T-helper 22 cell (primary cell): ENCODE measurements around the gene CSAG3.
"Not testable (repeated sequence)": the region's sequence is repeated elsewhere in the genome, so short reads cannot be mapped to it uniquely, and the experiment has no call there.

ENCODE experiments used
- DNase-seq: peaks from one replicate; pipeline ENCODE4 v3.0.0-alpha.2; 2020; ENCODE audit warnings: low read depth

CSAG3 gene

DNA sequence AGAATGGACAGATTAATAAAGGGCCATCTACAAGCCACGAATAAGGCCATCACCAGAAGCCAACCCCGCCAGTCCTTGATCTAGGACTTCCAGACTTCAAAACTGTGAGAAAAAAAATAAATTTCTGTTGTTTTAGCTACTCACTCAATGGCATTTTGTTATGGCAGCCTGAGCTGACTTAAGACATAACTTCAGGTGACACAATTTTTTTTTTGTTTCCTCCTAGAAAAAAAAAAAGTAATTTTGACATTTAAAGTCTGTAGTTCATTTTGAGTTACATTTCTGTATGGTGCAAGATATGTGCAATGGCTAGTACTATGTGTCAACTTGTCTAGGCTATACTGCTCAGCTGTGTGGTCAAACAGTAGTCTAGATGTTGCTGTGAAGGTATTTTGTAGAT is at the start of gene CSAG3:
Gene CSAG3, plus strand, starts transcription at position 301 of the 400 bp plus-strand sequence.
- not testable (repeated sequence) for DNase-seq

DNA sequence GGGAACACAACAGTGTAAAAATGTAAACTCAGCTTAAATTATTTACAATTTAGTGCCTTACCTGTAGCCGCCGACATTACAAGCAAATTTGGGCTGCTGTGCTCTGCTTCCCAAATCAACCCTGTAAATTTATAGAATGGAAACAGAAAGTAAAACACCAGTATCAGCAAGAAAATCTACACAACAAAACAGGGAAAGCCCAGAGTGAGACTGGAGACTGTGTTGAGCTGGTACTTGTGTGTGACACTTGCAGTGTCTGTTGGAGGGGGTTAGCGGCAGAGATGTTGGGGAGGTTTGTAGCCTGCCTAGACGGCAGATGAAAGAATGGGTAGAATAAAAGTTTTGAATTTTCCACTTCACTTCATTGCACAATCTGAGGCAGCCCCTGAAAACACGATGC is 45.8 kb upstream of the CSAG3 start:
- not testable (repeated sequence) for DNase-seq

DNA sequence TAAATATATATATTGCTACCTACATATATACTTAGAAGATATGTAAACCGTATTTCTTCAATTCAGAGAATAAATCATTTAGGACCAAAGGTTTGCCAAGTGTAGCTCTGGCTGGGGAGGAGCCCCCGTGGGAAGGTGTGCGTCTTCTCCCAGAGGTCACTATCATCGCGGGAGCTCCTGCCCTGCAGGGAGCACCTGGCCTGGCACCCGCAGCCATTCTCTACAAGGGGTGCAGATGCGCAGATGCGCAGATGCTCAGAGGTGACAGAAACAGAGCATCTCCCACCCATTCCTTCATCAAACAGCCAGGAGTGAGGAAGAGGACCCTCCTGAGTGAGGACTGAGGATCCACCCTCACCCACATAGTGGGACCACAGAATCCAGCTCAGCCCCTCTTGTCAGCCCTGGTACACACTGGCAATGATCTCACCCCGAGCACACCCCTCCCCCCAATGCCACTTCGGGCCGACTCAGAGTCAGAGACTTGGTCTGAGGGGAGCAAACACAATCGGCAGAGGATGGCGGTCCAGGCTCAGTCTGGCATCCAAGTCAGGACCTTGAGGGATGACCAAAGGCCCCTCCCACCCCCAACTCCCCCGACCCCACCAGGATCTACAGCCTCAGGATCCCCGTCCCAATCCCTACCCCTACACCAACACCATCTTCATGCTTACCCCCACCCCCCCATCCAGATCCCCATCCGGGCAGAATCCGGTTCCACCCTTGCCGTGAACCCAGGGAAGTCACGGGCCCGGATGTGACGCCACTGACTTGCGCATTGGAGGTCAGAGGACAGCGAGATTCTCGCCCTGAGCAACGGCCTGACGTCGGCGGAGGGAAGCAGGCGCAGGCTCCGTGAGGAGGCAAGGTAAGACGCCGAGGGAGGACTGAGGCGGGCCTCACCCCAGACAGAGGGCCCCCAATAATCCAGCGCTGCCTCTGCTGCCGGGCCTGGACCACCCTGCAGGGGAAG is 44.9 kb upstream of the CSAG3 start, which contains the start of gene MAGEA2B:
Gene MAGEA2B, plus strand, starts transcription at position 814 of the 973 bp plus-strand sequence. CDS start 2,479 bp downstream, outside the sequence.
- DNase-seq = not testable (repeated sequence)

DNA sequence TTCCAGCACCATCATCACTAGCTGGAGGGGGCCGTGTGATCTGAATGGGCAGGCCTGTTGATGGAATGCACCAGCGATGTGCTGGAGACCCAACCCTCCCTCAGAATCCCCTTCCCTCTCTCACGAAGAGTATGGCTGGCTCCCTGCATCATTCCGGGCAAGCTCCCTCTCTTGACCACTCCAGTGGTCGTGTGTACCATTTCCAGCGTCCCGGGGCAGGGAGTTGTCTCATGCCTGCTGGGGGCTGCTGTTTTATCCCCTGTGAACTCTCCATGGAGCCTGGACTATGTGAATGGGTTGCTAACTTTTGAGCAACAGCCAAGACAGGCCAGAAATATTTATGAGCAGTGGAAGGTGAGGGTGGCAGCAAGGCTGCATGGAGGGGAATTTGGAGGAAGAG is 33.6 kb upstream of the CSAG3 start:
- DNase-seq = no peak

DNA sequence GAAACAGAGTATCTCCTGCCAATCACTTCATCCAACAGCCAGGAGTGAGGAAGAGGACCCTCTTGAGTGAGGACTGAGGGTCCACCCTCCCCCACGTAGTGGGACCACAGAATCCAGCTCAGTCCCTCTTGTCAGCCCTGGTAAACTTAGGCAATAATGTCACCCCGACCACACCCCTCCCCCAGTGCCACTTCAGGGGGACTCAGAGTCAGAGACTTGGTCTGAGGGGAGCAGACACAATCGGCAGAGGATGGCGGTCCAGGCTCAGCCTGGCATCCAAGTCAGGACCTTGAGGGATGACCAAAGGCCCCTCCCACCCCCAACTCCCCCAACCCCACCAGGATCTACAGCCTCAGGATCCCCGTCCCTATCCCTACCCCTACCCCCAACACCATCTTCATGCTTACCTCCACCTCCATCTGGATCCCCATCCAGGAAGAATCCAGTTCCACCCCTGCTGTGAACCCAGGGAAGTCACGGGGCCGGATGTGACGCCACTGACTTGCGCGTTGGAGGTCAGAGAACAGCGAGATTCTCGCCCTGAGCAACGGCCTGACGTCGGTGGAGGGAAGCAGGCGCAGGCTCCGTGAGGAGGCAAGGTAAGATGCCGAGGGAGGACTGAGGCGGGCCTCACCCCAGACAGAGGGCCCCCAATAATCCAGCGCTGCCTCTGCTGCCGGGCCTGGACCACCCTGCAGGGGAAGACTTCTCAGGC is 25.6 kb upstream of the CSAG3 start, which contains the start of the genes CSAG1 and MAGEA12:
Gene CSAG1, minus strand, starts transcription at position 461 of the 715 bp plus-strand sequence. CDS start 1,261 bp downstream, outside the sequence.
Gene MAGEA12, plus strand, starts transcription at position 497 of the 715 bp plus-strand sequence. CDS start 2,405 bp downstream, outside the sequence.
- DNase-seq = no peak

DNA sequence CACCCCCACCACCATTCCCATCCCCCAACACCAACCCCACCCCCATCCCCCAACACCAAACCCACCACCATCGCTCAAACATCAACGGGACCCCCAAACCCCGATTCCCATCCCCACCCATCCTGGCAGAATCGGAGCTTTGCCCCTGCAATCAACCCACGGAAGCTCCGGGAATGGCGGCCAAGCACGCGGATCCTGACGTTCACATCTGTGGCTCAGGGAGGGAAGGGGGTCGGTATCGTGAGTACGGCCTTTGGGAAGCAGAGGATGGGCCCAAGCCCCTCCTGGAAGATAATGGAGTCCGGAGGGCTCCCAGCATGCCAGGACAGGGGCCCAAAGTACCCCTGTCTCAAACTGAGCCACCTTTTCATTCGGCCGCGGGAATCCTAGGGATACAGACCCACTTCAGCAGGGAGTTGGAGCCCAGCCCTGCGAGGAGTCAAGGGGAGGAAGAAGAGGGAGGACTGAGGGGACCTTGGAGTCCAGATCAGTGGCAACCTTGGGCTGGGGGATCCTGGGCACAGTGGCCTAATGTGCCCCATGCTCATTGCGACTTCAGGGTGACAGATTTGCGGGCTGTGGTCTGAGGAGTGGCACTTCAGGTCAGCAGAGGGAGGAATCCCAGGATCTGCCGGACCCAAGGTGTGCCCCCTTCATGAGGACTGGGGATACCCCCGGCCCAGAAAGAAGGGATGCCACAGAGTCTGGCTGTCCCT is 24.7 kb upstream of the CSAG3 start:
- not testable (repeated sequence) for DNase-seq

DNA sequence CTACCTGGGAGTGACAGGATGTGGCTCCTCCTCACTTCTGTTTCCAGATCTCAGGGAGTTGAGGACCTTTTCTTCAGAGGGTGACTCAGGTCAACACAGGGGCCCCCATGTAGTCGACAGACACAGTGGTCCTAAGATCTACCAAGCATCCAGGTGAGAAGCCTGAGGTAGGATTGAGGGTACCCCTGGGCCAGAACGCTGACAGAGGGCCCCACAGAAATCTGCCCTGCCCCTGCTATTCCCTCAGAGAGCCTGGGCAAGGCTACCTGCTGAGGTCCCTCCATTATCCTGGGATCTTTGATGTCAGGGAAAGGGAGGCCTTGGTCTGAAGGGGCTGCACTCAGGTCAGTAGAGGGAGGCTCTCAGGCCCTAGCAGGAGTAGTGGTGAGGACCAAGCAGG is 23.9 kb upstream of the CSAG3 start:
- no peak for DNase-seq

DNA sequence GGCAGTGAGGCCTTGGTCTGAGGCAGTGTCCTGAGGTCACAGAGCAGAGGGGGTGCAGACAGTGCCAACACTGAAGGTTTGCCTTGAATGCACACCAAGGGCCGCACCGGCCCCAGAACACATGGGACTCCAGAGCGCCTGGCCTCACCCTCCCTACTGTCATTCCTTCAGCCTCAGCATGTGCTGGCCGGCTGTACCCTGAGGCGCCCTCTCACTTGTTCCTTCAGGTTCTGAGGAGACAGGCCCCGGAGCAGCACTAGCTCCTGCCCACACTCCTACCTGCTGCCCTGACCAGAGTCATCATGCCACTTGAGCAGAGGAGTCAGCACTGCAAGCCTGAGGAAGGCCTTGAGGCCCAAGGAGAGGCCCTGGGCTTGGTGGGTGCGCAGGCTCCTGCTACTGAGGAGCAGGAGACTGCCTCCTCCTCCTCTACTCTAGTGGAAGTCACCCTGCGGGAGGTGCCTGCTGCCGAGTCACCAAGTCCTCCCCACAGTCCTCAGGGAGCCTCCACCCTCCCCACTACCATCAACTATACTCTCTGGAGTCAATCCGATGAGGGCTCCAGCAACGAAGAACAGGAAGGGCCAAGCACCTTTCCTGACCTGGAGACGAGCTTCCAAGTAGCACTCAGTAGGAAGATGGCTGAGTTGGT is 23.0 kb upstream of the CSAG3 start:
- no peak for DNase-seq

DNA sequence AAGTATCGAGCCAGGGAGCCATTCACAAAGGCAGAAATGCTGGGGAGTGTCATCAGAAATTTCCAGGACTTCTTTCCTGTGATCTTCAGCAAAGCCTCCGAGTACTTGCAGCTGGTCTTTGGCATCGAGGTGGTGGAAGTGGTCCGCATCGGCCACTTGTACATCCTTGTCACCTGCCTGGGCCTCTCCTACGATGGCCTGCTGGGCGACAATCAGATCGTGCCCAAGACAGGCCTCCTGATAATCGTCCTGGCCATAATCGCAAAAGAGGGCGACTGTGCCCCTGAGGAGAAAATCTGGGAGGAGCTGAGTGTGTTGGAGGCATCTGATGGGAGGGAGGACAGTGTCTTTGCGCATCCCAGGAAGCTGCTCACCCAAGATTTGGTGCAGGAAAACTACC is 22.5 kb upstream of the CSAG3 start:
- not testable (repeated sequence) for DNase-seq

DNA sequence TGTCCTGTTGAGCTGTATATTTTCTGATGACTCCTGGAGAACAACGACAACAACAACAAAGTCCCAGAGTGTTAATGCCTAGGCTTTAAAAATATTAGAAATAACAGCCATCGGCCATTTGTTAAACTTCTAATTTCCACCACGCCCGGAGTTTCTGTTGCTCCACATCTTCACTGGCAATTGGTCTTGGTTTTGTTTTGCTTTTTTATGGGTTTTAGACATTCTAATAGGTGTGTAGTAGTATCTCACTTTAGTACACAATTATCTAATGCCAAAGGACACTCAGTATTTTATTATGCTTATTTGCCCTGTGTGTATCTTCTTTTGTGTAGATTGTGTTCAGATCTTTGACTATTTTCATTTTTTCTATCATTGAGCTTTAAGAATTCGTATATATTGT is 20.5 kb upstream of the CSAG3 start:
- DNase-seq = no peak

DNA sequence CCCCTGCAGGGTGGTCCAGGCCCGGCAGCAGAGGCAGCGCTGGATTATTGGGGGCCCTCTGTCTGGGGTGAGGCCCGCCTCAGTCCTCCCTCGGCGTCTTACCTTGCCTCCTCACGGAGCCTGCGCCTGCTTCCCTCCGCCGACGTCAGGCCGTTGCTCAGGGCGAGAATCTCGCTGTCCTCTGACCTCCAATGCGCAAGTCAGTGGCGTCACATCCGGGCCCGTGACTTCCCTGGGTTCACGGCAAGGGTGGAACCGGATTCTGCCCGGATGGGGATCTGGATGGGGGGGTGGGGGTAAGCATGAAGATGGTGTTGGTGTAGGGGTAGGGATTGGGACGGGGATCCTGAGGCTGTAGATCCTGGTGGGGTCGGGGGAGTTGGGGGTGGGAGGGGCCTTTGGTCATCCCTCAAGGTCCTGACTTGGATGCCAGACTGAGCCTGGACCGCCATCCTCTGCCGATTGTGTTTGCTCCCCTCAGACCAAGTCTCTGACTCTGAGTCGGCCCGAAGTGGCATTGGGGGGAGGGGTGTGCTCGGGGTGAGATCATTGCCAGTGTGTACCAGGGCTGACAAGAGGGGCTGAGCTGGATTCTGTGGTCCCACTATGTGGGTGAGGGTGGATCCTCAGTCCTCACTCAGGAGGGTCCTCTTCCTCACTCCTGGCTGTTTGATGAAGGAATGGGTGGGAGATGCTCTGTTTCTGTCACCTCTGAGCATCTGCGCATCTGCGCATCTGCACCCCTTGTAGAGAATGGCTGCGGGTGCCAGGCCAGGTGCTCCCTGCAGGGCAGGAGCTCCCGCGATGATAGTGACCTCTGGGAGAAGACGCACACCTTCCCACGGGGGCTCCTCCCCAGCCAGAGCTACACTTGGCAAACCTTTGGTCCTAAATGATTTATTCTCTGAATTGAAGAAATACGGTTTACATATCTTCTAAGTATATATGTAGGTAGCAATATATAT is 5.0 kb upstream of the CSAG3 start, which contains the start of gene MAGEA2:
Gene MAGEA2, minus strand, starts transcription at position 157 of the 965 bp plus-strand sequence. CDS start 2,479 bp downstream, outside the sequence.
- not testable (repeated sequence) for DNase-seq

DNA sequence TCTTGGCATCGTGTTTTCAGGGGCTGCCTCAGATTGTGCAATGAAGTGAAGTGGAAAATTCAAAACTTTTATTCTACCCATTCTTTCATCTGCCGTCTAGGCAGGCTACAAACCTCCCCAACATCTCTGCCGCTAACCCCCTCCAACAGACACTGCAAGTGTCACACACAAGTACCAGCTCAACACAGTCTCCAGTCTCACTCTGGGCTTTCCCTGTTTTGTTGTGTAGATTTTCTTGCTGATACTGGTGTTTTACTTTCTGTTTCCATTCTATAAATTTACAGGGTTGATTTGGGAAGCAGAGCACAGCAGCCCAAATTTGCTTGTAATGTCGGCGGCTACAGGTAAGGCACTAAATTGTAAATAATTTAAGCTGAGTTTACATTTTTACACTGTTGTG is 4.1 kb upstream of the CSAG3 start:
- not testable (repeated sequence) for DNase-seq

DNA sequence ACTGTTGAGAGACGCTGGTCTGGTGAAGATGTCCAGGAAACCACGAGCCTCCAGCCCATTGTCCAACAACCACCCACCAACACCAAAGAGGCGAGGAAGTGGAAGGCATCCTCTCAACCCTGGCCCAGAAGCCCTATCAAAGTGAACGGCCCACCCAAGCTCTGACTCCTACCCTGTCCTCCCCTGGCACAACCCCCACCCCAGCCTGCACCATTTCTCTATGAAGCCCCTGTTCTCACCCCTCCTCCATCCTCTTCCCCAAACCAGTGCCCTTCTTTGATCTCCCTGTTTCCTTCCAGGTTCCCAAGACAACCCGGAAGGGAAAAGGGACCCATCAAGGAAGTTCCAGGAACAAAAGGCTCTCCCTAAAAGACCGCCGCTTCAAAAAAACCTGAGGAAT is 526 bp downstream of the CSAG3 start:
- DNase-seq = not testable (repeated sequence)

DNA sequence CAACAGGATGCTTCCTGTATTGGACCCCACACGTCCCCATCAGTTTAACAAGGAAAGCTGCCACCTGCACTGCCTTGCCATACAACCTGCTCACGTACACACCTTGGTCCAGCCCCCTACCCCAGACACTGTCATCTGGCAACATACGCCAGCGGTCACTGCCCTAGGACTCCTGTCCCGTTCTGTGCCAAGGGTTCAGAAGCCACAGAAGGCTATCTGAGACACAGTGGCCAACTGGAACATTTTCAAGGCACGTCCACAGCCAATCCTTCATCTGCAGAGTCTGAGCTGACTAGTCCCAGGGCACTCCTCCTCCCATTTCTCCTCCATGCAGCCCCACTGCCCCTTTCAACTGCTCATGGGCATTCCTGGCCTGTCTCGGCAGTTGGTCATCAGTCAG is 2.6 kb downstream of the CSAG3 start:
- DNase-seq = not testable (repeated sequence)

DNA sequence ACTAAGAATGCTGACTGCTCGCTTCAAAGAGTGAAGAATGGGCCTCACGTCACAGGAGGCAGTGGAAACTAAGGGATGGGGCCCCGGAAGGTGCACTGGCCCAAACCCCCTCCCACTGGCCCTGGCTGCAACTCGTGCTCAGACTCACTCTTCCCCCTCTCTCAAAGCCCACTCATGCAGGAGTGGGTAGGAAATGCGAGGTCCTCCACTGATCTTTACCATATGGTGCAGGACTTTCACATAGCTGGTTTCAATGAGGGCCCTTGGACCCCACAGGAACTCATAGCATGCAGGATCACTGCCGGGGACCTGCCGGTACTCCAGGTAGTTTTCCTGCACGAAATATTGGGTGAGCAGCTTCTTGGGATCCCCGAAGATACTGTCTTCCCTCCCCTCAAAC is 7.5 kb downstream of the CSAG3 start:
- not testable (repeated sequence) for DNase-seq

DNA sequence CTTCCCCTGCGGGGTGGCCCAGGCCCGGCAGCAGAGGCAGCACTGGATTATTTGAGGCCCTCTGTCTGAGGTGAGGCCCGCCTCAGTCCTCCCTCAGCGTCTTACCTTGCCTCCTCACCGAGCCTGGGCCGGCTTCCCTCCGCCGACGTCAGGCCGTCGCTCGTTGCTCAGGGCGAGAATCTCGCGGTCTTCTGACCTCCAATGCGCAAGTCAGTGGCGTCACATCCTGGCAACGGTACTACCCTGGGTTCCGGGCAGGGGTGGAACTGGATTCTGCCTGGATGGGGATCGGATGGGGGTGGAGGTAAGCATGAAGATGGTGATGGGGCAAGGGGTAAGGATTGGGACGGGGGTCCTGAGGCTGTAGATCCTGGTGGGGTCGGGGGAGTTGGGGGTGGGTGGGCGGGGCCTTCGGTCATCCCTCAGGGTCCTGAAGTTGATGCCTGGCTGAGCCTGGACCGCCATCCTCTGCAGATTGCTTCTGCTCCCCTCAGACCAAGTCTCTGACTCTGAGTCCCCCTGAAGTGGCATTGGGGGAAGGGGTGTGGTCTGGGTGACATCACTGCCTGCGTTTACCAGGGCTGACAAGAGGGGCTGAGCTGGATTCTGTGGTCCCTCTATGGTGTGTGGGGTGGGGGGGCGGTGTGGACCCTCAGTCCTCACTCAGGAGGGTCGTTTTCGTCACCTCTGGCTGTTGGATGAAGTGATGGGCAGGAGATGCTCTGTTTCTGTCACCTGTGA is 10.7 kb downstream of the CSAG3 start, which contains the start of gene MAGEA6:
Gene MAGEA6, minus strand, starts transcription at position 141 of the 741 bp plus-strand sequence. CDS start 2,039 bp downstream, outside the sequence.
- not testable (repeated sequence) for DNase-seq

DNA sequence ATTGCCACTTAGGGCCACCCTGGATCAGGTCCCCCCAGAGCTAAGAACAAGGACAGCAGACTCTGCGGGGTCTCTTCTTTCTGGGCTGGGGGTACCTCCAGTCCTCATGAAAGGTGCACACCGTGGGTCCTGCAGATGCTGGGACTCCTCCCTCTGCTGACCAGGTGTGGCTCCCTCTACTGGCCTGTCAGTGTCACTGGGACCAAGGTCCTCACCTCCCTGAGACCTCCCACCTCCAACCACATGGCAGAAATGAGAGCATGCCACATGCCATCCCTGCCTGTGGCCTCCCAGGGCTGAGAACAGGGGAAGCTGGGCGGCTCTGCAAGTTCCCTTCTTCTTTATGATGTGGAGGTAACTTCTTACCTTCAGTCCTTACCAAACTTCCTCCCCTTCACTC is 28.0 kb downstream of the CSAG3 start:
- DNase-seq = not testable (repeated sequence)

DNA sequence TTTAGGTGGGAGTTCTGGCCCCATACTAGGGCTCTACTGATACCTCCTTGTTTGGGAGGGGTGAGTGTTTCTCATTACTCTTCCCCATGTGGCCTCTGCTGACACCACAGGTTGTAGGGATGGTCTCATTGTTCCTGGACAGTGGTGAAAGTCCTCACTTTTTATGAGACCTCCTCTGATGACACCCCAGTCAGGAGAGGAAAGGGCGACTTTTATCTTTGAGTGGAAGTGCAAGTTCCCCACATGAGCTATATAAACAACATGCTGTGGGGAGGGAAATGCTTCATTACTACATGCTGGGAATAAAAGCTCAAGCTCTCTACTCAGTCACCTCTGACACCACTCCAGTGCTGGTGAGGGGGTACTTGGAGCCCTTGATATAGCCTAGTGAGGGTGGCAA is 39.9 kb downstream of the CSAG3 start:
- no peak for DNase-seq

DNA sequence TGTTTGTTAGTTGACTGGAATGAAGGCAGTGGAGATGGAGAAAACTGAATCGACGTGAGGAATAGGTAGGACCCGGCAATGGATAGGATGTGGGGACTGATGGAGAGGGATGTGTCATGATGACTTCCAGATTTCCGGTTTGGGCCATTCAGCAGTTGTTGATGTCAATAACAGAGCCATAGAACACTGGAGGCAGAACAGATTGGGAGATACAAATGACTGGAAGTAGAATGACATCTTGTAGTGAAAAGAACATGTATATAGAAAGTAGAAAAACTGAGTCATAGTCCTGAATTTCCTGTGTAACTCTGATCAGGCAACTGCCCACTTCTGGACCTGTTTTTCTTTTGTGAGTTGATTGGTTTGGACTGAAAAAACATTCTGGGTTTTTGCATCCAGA is 47.0 kb downstream of the CSAG3 start:
- no peak for DNase-seq
